GM12878 (cell line): Measurements from ENCODE around the gene PDE6D. TPM values are rescaled to one million over a fixed set of nuclear protein-coding genes. Genes with fewer than 3 reads are reported as not detected.

ENCODE experiments used
- MEF2B ChIP-seq: fragments of 450-650 bp; IDR thresholded peaks from 2 replicates; pipeline ENCODE4 v1.6.1; 2018; ENCODE audit warnings: mild to moderate bottlenecking, moderate library complexity; ENCODE audit not compliant: partially characterized antibody, poor library complexity, severe bottlenecking
- YBX1 ChIP-seq: fragments of 450-650 bp; IDR thresholded peaks from 2 replicates; pipeline ENCODE4 v1.6.1; 2016; ENCODE audit warnings: antibody characterized with exemption
- ZBED1 ChIP-seq: IDR thresholded peaks from 2 replicates; pipeline ENCODE4 v1.6.1; 2016; ENCODE audit warnings: borderline replicate concordance
- polyA plus RNA-seq, 11 experiments: library from polyadenylated mRNA; depleted of rRNA in 4 of 11; unstranded in 6 of 11; stranded (reverse) in 5 of 11; fragments of >200 nt; fragmentation: Nextera tagmentation in 4 of 11; fragmentation: Illumina TruSeq in 1 of 11; extraction: Ambion mirVana in 4 of 11; extraction: Trizol in 1 of 11; gene quantifications; 1 replicate in 1 of 11; 2 replicates in 10 of 11; pipeline versions ENCODE4 v1.2.1 to v1.2.3, GENCODE V29; 2011 to 2016; ENCODE audit warnings: inconsistent platforms in 2 of 11, missing spikeins in 2 of 11, low read depth in 1 of 11
- total RNA-seq, 4 experiments: library from RNA; depleted of rRNA in 3 of 4; stranded (reverse); fragments of >200 nt in 3 of 4; fragmentation: Illumina TruSeq in 1 of 4; extraction: Trizol in 1 of 4; gene quantifications; 2 replicates each; pipeline versions ENCODE4 v1.2.1 to v1.2.3, GENCODE V29; 2013 to 2021
- TF ChIP-seq, protein P1 (sequence below): fragments of 450-650 bp; IDR thresholded peaks from 2 replicates; pipeline ENCODE4 v1.6.1; 2018; ENCODE audit warnings: borderline replicate concordance, mild to moderate bottlenecking; ENCODE audit not compliant: partially characterized antibody
- TF ChIP-seq, protein P2 (sequence below): fragments of 450-650 bp; conservative IDR thresholded peaks from 2 replicates; pipeline ENCODE4 v1.6.1; 2017; ENCODE audit warnings: mild to moderate bottlenecking, moderate library complexity
- TF ChIP-seq, protein P3 (sequence below): IDR thresholded peaks from 2 replicates; pipeline ENCODE4 v1.6.1; 2012; ENCODE audit warnings: low read depth, low read length, improper control_type of control experiment

PDE6D gene
- total and polyA plus RNA-seq, 10 of the 15 experiments (the other 5 are each of a cell fraction or from before 2014, with no cell fraction given), result 8.2 to 69.4 (median 56.2) TPM

DNA sequence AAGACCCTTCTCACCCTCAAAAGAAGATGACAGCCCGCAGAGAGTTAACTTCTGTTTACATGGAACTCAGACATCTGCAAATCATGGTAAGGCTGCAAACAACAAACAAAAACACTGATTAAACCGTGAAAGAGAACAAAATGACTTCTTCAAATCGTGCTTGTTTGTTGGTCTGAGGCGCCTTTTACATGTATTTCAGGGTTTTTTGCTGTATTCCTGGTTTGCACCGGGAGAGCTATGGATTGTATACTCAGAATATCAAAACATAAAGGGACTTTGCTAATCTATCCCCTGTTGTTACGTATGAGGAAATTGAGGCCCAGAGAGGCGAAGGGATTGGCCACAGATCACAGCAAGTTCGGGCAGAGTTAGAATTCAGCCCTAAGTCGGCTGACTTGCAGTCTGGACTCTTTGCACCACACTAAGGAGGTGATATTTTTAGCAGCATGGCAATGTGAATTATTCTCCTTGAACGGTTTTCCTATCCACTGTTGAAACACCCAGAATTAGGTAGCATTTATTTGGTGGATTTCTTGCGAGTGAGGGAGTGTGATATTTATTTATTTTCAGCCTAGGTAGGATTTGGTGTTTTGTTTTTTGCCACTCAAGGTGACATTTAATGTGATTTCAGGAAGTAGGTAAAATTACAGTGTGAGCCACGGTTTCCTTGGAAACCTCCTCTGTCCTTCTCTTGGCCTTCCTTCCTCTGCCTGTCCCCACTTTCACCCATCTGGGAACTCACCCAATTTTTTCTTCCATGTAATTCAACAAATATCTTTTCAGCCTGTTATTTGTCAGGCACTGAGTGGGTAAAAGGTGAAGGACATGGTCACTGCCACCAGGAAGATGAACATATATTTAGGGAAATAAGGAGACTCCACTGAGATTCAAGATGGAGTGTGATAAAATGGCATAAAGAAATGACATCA lies 980 bp upstream of the PDE6D start (continued):
- TF ChIP-seq, protein P1, sequence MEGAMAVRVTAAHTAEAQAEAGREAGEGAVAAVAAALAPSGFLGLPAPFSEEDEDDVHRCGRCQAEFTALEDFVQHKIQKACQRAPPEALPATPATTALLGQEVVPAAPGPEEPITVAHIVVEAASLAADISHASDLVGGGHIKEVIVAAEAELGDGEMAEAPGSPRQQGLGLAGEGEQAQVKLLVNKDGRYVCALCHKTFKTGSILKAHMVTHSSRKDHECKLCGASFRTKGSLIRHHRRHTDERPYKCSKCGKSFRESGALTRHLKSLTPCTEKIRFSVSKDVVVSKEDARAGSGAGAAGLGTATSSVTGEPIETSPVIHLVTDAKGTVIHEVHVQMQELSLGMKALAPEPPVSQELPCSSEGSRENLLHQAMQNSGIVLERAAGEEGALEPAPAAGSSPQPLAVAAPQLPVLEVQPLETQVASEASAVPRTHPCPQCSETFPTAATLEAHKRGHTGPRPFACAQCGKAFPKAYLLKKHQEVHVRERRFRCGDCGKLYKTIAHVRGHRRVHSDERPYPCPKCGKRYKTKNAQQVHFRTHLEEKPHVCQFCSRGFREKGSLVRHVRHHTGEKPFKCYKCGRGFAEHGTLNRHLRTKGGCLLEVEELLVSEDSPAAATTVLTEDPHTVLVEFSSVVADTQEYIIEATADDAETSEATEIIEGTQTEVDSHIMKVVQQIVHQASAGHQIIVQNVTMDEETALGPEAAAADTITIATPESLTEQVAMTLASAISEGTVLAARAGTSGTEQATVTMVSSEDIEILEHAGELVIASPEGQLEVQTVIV, result no peak
- peak; percentile 56; the same call in 1 of the 2 replicates for TF ChIP-seq YBX1
- no peak for TF ChIP-seq ZBED1
- TF ChIP-seq, protein P2, sequence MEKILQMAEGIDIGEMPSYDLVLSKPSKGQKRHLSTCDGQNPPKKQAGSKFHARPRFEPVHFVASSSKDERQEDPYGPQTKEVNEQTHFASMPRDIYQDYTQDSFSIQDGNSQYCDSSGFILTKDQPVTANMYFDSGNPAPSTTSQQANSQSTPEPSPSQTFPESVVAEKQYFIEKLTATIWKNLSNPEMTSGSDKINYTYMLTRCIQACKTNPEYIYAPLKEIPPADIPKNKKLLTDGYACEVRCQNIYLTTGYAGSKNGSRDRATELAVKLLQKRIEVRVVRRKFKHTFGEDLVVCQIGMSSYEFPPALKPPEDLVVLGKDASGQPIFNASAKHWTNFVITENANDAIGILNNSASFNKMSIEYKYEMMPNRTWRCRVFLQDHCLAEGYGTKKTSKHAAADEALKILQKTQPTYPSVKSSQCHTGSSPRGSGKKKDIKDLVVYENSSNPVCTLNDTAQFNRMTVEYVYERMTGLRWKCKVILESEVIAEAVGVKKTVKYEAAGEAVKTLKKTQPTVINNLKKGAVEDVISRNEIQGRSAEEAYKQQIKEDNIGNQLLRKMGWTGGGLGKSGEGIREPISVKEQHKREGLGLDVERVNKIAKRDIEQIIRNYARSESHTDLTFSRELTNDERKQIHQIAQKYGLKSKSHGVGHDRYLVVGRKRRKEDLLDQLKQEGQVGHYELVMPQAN, result peak; percentile 10; the same call in 1 of the 2 replicates
- TF ChIP-seq, protein P3, sequence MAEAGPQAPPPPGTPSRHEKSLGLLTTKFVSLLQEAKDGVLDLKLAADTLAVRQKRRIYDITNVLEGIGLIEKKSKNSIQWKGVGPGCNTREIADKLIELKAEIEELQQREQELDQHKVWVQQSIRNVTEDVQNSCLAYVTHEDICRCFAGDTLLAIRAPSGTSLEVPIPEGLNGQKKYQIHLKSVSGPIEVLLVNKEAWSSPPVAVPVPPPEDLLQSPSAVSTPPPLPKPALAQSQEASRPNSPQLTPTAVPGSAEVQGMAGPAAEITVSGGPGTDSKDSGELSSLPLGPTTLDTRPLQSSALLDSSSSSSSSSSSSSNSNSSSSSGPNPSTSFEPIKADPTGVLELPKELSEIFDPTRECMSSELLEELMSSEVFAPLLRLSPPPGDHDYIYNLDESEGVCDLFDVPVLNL, result no peak
- TF ChIP-seq MEF2B, result peak; percentile 5
